ENCODE results near the gene RAB11FIP5. TPM values are rescaled to one million over a fixed set of nuclear protein-coding genes. Genes with fewer than 3 reads are reported as not detected.
"Not testable (repeated sequence)": the region's sequence is repeated elsewhere in the genome, so short reads cannot be mapped to it uniquely, and the experiment has no call there.

RAB11FIP5 gene
- total and polyA plus RNA-seq, 2 of the 4 experiments (the other 2 are of a cell fraction), result 21.5 to 34.5 TPM

DNA sequence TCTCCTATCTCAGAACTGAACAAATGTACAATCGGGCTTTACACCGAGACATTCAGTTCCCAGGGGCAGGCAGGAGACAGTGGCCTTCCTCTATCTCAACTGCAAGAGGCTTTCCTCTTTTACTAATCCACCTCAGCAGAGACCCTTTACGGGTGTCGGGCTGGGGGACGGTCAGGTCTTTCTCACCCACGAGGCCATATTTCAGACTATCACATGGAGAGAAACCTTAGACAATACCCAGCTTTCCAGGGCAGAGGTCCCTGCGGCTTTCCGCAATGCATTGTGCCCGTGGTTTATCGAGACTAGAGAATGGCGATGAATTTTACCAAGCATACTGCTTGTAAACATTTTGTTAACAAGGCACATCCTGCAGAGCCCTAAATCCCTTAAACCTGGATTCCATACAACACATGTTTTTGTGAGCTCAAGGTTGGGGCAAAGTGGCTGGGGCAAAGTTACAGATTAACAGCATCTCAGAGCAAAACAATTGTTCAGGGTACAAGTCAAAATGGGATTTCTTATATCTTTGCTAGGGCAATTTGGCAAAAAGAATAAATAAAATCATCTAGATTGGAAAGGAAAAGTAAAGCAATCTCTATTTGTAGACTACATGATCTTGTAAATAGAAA lies 7.0 kb upstream of the RAB11FIP5 start:
- dilution Hi-C loops (cut with HindIII; ENCODE audit: low sequenced_read_pairs, unreplicated experiment); intact Hi-C loops (cut with micrococcal nuclease); ATAC-seq (ENCODE audit: low read depth); H2BK20ac ChIP-seq (ENCODE audit: low read depth, low read length); H4K8ac ChIP-seq (ENCODE audit: low read depth in 2 of 2, low read length in 2 of 2); H3K36me3 ChIP-seq (ENCODE audit: control insufficient read depth, insufficient read depth, low read length); H2AK5ac ChIP-seq (ENCODE audit: low read depth, low read length); H4K5ac ChIP-seq (ENCODE audit: low read depth, low read length); H3K4me3 ChIP-seq (ENCODE audit: insufficient read depth, low read depth, low read length); H3K9me3 ChIP-seq (ENCODE audit: control insufficient read depth, insufficient read depth, low read length); DNase-seq; H4K91ac ChIP-seq (ENCODE audit: insufficient read depth, low read depth, low read length); H3K79me1 ChIP-seq (ENCODE audit: low read depth in 1 of 2, low read length in 2 of 2); H3K14ac ChIP-seq (replicated peaks; ENCODE audit: low read depth, low read length); H3K9ac ChIP-seq (ENCODE audit: low read depth, low read length); H2BK120ac ChIP-seq (ENCODE audit: low read depth, low read length); H3K4ac ChIP-seq (ENCODE audit: low read depth, low read length); H3K23ac ChIP-seq (ENCODE audit: low read depth, low read length); H3K4me2 ChIP-seq (ENCODE audit: low read depth, low read length); BruUV-seq (replicated peaks); H3K4me1 ChIP-seq (ENCODE audit: control insufficient read depth, insufficient read depth, low read length); H3K27me3 ChIP-seq (ENCODE audit: control insufficient read depth, insufficient read depth, low read length); in situ Hi-C loops (cut with MboI; ENCODE audit: low sequenced_read_pairs); H3K56ac ChIP-seq (ENCODE audit: extremely low read depth, insufficient read depth, low read length); H2BK15ac ChIP-seq (ENCODE audit: low read depth, low read length); H3K27ac ChIP-seq (ENCODE audit: insufficient read depth, low read length); H2AFZ ChIP-seq (replicated peaks; ENCODE audit: low read length, poor library complexity); H3K18ac ChIP-seq (ENCODE audit: low read depth, low read length); H4K20me1 ChIP-seq (ENCODE audit: insufficient read depth, low read length); H2BK5ac ChIP-seq (ENCODE audit: low read depth, low read length, poor library complexity, severe bottlenecking); H2AK9ac ChIP-seq (replicated peaks; ENCODE audit: low read depth, low read length, poor library complexity); POLR2A ChIA-PET (ENCODE audit: unreplicated experiment): not testable (repeated sequence)
- 79% methylated on average over 3 of the region's 11 CpGs; no CpG with 5 or more reads in 1 of the 2 experiments for WGBS, 2 experiments (ENCODE audit: extremely low coverage in 2 of 2, insufficient read length in 1 of 2)
- CTCF ChIA-PET, result interaction anchor here (1.2 kb wide), 1 partner anchor 37 kb away, joined by 3 read pairs; no protein-coding TSS in a partner anchor
- H3K9me1 ChIP-seq (ENCODE audit: insufficient read depth, low read length), result peaks cover 10% of the 10 kb centered on the region
